Activated B cell treated with CpG ODN at 0.5 μM for 24 hours (primary cell): Measurements from ENCODE around the gene MPZL3. TPM values are rescaled to one million over a fixed set of nuclear protein-coding genes. Genes with fewer than 3 reads are reported as not detected.

Source experiments
- ATAC-seq: fragments of 200-7000 bp; cut with Tn5 transposase; one replicate; pipeline ENCODE4 v1.10.0; 2021; ENCODE audit warnings: low read depth, mild to moderate bottlenecking, moderate library complexity
- CTCF ChIA-PET: fragments of 350-600 bp; sonication (Branson Sonifier 250); formaldehyde crosslinking; loops from one replicate; lab custom pipeline; 2021; ENCODE audit warnings: antibody characterized with exemption; lab: Charles Lee
- POLR2A ChIA-PET: fragments of 350-600 bp; sonication (Branson Sonifier 250); formaldehyde crosslinking; loops from one replicate; lab custom pipeline; 2021; ENCODE audit warnings: antibody characterized with exemption; lab: Charles Lee
- DNase-seq: peaks from one replicate; pipeline ENCODE4 v3.0.0; 2022
- H3K27ac Mint-ChIP-seq: one replicate; pipeline ENCODE4 v1.8.0; 2020; ENCODE audit warnings: mixed read lengths
- H3K27me3 Mint-ChIP-seq: one replicate; pipeline ENCODE4 v1.8.0; 2021; ENCODE audit warnings: mixed read lengths
- H3K36me3 Mint-ChIP-seq: one replicate; pipeline ENCODE4 v1.8.0; 2021; ENCODE audit warnings: low read depth, mixed read lengths
- H3K4me1 Mint-ChIP-seq: one replicate; pipeline ENCODE4 v1.8.0; 2021; ENCODE audit warnings: mixed read lengths
- H3K4me3 Mint-ChIP-seq: one replicate; pipeline ENCODE4 v1.8.0; 2020; ENCODE audit warnings: mild to moderate bottlenecking, mixed read lengths
- H3K9me3 Mint-ChIP-seq: one replicate; pipeline ENCODE4 v1.8.0; 2020; ENCODE audit warnings: mixed read lengths
- intact Hi-C: fragments of 100-400 bp; cut with micrococcal nuclease; formaldehyde crosslinking; loops from one replicate; pipeline ENCODE4 v1.15.1; 2024
- total RNA-seq: library from RNA; stranded (reverse); gene quantifications from 2 replicates; pipeline ENCODE4 v1.2.3, GENCODE V29; 2022
- TF ChIP-seq, protein P1 (sequence below): fragments of 200-600 bp; IDR thresholded peaks from one replicate; pipeline ENCODE4 v1.8.0; 2022; ENCODE audit warnings: antibody characterized with exemption, mild to moderate bottlenecking

The MPZL3 gene, protein sequence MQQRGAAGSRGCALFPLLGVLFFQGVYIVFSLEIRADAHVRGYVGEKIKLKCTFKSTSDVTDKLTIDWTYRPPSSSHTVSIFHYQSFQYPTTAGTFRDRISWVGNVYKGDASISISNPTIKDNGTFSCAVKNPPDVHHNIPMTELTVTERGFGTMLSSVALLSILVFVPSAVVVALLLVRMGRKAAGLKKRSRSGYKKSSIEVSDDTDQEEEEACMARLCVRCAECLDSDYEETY
- total RNA-seq: 2.9 and 3.7 TPM in 2 replicates

DNA sequence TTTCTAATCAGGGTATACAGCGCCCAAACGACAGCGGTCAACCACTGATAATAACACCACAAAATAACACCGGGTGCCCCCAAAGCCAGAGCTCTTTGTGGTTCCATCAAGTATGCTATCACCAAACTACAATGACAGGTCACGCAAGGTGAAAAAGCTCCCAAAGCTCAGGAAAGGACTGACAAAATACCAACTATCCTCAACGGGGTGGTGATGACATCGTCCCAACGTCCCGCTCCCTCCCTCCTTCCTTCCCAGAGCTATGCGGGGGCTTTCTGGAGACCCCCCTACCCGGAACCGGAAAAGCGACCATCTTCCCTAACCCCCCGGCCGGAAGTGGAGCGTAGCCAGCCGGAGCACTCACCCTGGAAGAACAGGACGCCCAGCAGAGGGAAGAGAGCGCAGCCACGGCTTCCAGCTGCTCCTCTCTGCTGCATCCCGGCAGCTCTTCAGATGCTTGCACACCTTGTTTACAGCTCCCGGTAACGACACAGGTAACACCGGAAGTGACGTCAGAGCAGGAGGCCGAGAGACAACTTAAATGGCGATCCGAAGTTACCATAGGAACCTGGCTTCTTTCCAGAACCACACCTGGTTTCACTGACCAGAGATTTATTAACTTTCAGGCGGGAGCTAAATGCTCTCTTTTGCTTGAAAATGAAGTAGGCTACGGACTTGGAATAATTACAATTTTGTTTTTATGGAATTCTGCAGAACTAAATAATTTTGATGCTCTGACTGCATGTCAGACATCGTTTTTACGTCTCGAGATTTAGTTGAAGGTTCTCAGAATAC, at the start of gene MPZL3:
MPZL3 (minus strand) TSS at position 508 of the 795 bp plus-strand sequence; CDS start at position 437, 71 bp downstream.
- H3K27me3 Mint-ChIP-seq: peaks cover 21% of the 10 kb centered on the region
- DNase-seq: peak; percentile 72

DNA sequence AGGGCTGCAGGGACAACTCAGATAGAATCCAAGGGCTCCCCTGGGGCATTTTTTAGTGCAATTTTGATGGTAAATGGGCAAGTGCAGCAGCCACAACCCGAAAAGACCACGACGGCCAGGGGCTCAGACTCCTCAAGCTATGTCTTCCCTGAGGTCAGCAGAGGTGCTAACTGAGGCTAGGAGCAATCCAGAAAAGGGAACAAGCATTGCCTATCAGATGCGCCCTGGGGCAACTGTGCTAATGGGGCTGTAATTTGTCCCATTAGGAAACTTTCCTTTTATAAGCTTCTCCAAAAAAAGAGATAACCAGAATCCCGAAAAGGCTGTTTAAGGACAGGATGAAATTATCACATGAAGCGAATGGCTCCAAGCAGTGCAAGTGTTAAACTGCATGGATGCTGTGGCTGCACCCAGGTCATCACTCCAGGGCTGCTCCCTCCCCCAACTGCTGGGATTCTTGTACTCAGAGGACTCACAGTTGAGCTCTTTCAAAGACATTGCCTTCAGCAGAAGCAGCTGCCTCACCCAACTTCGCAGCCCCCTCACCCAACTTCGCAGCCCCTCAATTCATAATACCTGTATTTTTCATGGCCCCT, 49.5 kb upstream of the MPZL3 start:
- DNase-seq: no peak
- CTCF ChIA-PET: interaction anchor here (1.3 kb wide), 1 partner anchor 103 kb away, joined by 5 read pairs; no protein-coding TSS in a partner anchor
- POLR2A ChIA-PET: interaction anchor here (0.6 kb wide), 2 partner anchors 48 to 442 kb away, joined by 3 to 5 read pairs; no protein-coding TSS in a partner anchor
- Mint-ChIP-seq H3K36me3 (no peaks in the 10 kb centered on the region), H3K27me3 (peaks cover 6% of the 10 kb centered on the region), H3K27ac (no peak overlapping the region), H3K9me3 (no peaks in the 10 kb centered on the region), H3K4me1 (peaks cover 7% of the 10 kb centered on the region), H3K4me3 (no peak overlapping the region)
- ATAC-seq: no peak
- TF ChIP-seq, protein P1, sequence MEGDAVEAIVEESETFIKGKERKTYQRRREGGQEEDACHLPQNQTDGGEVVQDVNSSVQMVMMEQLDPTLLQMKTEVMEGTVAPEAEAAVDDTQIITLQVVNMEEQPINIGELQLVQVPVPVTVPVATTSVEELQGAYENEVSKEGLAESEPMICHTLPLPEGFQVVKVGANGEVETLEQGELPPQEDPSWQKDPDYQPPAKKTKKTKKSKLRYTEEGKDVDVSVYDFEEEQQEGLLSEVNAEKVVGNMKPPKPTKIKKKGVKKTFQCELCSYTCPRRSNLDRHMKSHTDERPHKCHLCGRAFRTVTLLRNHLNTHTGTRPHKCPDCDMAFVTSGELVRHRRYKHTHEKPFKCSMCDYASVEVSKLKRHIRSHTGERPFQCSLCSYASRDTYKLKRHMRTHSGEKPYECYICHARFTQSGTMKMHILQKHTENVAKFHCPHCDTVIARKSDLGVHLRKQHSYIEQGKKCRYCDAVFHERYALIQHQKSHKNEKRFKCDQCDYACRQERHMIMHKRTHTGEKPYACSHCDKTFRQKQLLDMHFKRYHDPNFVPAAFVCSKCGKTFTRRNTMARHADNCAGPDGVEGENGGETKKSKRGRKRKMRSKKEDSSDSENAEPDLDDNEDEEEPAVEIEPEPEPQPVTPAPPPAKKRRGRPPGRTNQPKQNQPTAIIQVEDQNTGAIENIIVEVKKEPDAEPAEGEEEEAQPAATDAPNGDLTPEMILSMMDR: no peak
- intact Hi-C loops: no loop called here

More for the DNA sequence above, at the start of gene MPZL3:
- intact Hi-C loops: loop anchor here (1.0 to 2.0 kb wide), 3 partner anchors 11 to 107 kb away; partner anchors contain the start of gene UBE4A
- TF ChIP-seq, protein P1: no peak
- H3K9me3 Mint-ChIP-seq: no peaks in the 10 kb centered on the region
- H3K36me3 Mint-ChIP-seq: peaks cover 9% of the 10 kb centered on the region
- CTCF ChIA-PET: interaction anchor here (0.7 to 1.4 kb wide), 4 partner anchors 9 to 54 kb away, joined by 3 to 4 read pairs (median 3); partner anchors contain the start of gene MPZL2
- H3K4me3 Mint-ChIP-seq: peak within 1 kb of the TSS; percentile 98
- peaks cover 17% of the 10 kb centered on the region for H3K4me1 Mint-ChIP-seq
- POLR2A ChIA-PET: interaction anchor here (0.8 to 1.4 kb wide), 6 partner anchors 10 to 569 kb away, joined by 3 to 14 read pairs (median 4); partner anchors contain the start of gene UBE4A
- H3K27ac Mint-ChIP-seq: peak within 1 kb of the TSS; percentile 99
- ATAC-seq: peak; percentile 76

DNA sequence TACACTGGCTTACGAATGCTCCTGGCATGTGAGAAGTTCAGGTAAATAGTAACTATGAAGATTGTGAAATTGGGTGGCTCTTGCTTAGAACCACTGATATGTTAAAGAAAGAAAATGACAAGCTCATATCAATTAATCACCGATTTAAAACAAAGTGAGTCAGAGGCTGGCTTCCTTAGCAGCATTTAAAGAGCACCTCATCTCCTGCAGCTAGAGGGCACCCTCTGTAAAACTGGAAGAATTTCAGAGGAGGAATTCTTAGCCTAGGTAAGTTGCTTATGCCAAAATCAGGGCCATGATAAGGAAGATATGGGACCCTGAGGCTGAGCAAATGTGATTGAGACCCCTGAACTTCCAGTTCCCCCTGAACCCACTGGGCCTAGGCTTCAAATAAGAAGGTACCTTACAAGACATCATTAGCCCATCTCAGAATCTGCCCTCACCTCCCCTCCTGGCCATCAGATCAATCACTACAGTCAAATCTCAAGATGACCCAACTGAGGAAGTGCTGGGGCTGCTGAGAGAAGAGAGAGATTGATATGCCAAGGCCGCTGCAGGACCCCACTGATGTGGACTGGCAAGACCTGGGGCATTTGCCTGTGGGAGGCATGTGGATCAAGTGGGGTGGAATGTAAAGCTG, 43.8 kb upstream of the MPZL3 start:
- CTCF ChIA-PET: interaction anchor here (0.7 to 2.1 kb wide), 23 partner anchors 9 to 480 kb away, joined by 3 to 22 read pairs (median 5); partner anchors contain the start of genes CD3E, MPZL2 and UBE4A
- Mint-ChIP-seq H3K27me3 (peaks cover 11% of the 10 kb centered on the region), H3K36me3 (no peaks in the 10 kb centered on the region), H3K27ac (no peak overlapping the region), H3K9me3 (no peaks in the 10 kb centered on the region), H3K4me3 (no peak overlapping the region), H3K4me1 (no peaks in the 10 kb centered on the region)
- intact Hi-C loops: loop anchor here (1.0 kb wide), 2 partner anchors 57 to 192 kb away; no protein-coding TSS in a partner anchor
- no peak for DNase-seq
- TF ChIP-seq, protein P1: peak; percentile 44
- POLR2A ChIA-PET: interaction anchor here (0.8 to 1.4 kb wide), 2 partner anchors 58 to 63 kb away, joined by 3 read pairs; partner anchors contain the start of gene UBE4A
- ATAC-seq: peak; percentile 34

DNA sequence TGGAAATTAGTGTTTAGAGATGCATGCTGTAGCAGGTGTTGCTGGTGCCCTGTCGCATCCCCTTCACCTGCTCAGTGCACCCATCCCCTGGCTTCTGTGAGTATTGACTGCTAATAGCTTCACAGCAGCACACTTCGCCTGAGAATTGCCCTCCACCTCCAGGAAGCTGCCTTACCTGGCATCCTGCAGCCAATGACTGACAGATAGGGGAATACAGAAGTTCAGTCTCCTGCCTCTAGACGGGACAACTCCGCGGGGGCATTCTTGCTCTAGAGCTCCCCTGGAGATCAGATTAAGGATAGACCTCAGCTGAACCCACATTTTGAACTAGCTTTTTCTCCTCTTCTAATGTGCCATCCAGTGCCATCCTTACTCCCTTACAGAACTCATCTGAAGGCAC, 43.0 kb upstream of the MPZL3 start:
- ChIA-PET CTCF (interaction anchor here (0.7 to 2.1 kb wide), 24 partner anchors 9 to 479 kb away, joined by 3 to 22 read pairs (median 4); partner anchors contain the start of genes CD3E, MPZL2 and UBE4A), POLR2A (interaction anchor here (1.4 kb wide), 1 partner anchor 64 kb away, joined by 3 read pairs; the partner anchor contains the start of gene UBE4A)
- ATAC-seq: no peak
- H3K4me1 Mint-ChIP-seq: no peaks in the 10 kb centered on the region
- intact Hi-C loops: no loop called here
- TF ChIP-seq, protein P1: no peak
- H3K27ac Mint-ChIP-seq: no peak overlapping the region
- H3K9me3 Mint-ChIP-seq: no peaks in the 10 kb centered on the region
- H3K4me3 Mint-ChIP-seq: no peak overlapping the region
- no peaks in the 10 kb centered on the region for H3K36me3 Mint-ChIP-seq
- H3K27me3 Mint-ChIP-seq: peaks cover 13% of the 10 kb centered on the region
- no peak for DNase-seq
